PC-9 (cell line): ENCODE data around the gene CKAP4. TPM values are rescaled to one million over a fixed set of nuclear protein-coding genes. Genes with fewer than 3 reads are reported as not detected.

Experiments used
- BruUV-seq: library from RNA; stranded (reverse); fragments of 400-500 nt; replicated peaks from 2 replicates; lab custom pipeline; 2021; lab: Mats Ljungman, UMichigan
- CTCF ChIA-PET: fragments of 300-600 bp; sonication (Branson Sonifier 250); formaldehyde crosslinking; loops from one replicate; lab custom pipeline; 2022; ENCODE audit warnings: antibody characterized with exemption; lab: Charles Lee
- POLR2A ChIA-PET: fragments of 300-600 bp; sonication (Branson Sonifier 250); formaldehyde crosslinking; loops from one replicate; lab custom pipeline; 2022; ENCODE audit warnings: antibody characterized with exemption; ENCODE audit not compliant: unreplicated experiment; lab: Charles Lee
- DNase-seq, 2 experiments: peaks; one replicate each; pipeline versions ENCODE4 v3.0.0 to v3.0.0-alpha.2; 2015 to 2022; ENCODE audit warnings: mixed read lengths in 1 of 2
- H2AFZ ChIP-seq: fragments of 200-600 bp; sonication (generic); 2 replicates; pipeline ENCODE4 v1.8.1; 2017; ENCODE audit warnings: antibody characterized with exemption
- H3F3A ChIP-seq: fragments of 200-600 bp; sonication (generic); 2 replicates; pipeline ENCODE4 v1.8.1; 2017; ENCODE audit warnings: antibody characterized with exemption, mild to moderate bottlenecking, low read depth; ENCODE audit not compliant: insufficient read depth
- H3K27ac ChIP-seq: fragments of 200-600 bp; sonication (generic); 2 replicates; pipeline ENCODE4 v1.6.1; 2016; ENCODE audit warnings: mixed run types
- H3K27me3 ChIP-seq: fragments of 200-600 bp; sonication (generic); 2 replicates; pipeline ENCODE4 v1.6.1; 2016; ENCODE audit warnings: low read depth, mixed run types; ENCODE audit not compliant: insufficient read depth
- H3K36me3 ChIP-seq: fragments of 200-600 bp; sonication (generic); 2 replicates; pipeline ENCODE4 v1.6.1; 2016; ENCODE audit warnings: low read depth, mixed run types
- H3K4me1 ChIP-seq: fragments of 200-600 bp; sonication (generic); replicated peaks from 2 replicates; pipeline ENCODE4 v1.6.1; 2016; ENCODE audit warnings: mixed run types; ENCODE audit not compliant: insufficient read depth
- H3K4me2 ChIP-seq: fragments of 200-600 bp; sonication (generic); 2 replicates; pipeline ENCODE4 v1.6.1; 2017; ENCODE audit warnings: mixed run types
- H3K4me3 ChIP-seq: fragments of 200-600 bp; sonication (generic); 2 replicates; pipeline ENCODE4 v1.6.1; 2016; ENCODE audit warnings: mixed run types
- H3K79me2 ChIP-seq: fragments of 200-600 bp; sonication (generic); 2 replicates; pipeline ENCODE4 v1.6.1; 2017; ENCODE audit warnings: low read depth, mixed run types
- H3K9me2 ChIP-seq: fragments of 200-600 bp; sonication (generic); 2 replicates; pipeline ENCODE4 v1.8.1; 2017; ENCODE audit warnings: mild to moderate bottlenecking; ENCODE audit not compliant: insufficient read depth
- H3K9me3 ChIP-seq: fragments of 200-600 bp; sonication (generic); 2 replicates; pipeline ENCODE4 v1.8.1; 2016; ENCODE audit warnings: low read depth; ENCODE audit not compliant: insufficient read depth
- H4K20me1 ChIP-seq: fragments of 200-600 bp; sonication (generic); 2 replicates; pipeline ENCODE4 v1.8.1; 2017; ENCODE audit not compliant: insufficient read depth
- CTCF ChIP-seq: fragments of 200-600 bp; sonication (generic); conservative IDR thresholded peaks from 2 replicates; pipeline ENCODE4 v1.6.1; 2017; ENCODE audit warnings: mixed run types, antibody characterized with exemption, mild to moderate bottlenecking, moderate library complexity
- EZH2 ChIP-seq: fragments of 200-600 bp; sonication (generic); IDR thresholded peaks from 2 replicates; pipeline ENCODE4 v1.8.0; 2017; ENCODE audit warnings: antibody characterized with exemption, low read depth
- intact Hi-C: fragments of 100-400 bp; cut with micrococcal nuclease; formaldehyde crosslinking; loops from one replicate; pipeline ENCODE4 v1.10.0; 2022; ENCODE audit not compliant: unreplicated experiment
- total RNA-seq: library from RNA; stranded (reverse); gene quantifications from 2 replicates; pipeline ENCODE4 v1.2.3, GENCODE V29; 2021

Gene CKAP4
- total RNA-seq, 1 experiment from 2014 or later: 81.5 TPM

GRCh38 chr12:106194351-106194750, 53.5 kb downstream of the CKAP4 start:
- H4K20me1 ChIP-seq: no peaks in the 10 kb centered on the region
- no peaks in the 10 kb centered on the region for H3F3A ChIP-seq
- no peak overlapping the region for H3K27ac ChIP-seq
- H2AFZ ChIP-seq: no peak overlapping the region
- H3K79me2 ChIP-seq: no peaks in the 10 kb centered on the region
- ChIA-PET CTCF (no interaction called here), POLR2A (no interaction called here)
- no TSS peak for BruUV-seq
- no peak overlapping the region for H3K4me2 ChIP-seq
- intact Hi-C loops: no loop called here
- H3K9me3 ChIP-seq: no peaks in the 10 kb centered on the region
- peaks cover 5% of the 10 kb centered on the region; the same call in 1 of the 2 replicates for H3K27me3 ChIP-seq
- H3K9me2 ChIP-seq: no peaks in the 10 kb centered on the region
- no peak overlapping the region for H3K4me3 ChIP-seq
- no peaks in the 10 kb centered on the region for H3K36me3 ChIP-seq
- DNase-seq: no peak
- no peaks in the 10 kb centered on the region for H3K4me1 ChIP-seq
- TF ChIP-seq CTCF: no peak
- TF ChIP-seq EZH2: no peak

- CTCF ChIA-PET: no interaction called here
- Histone ChIP-seq H3K4me3 (no peak overlapping the region), H4K20me1 (no peaks in the 10 kb centered on the region), H3K4me2 (no peak overlapping the region; the same call in 1 of the 2 replicates), H3K27ac (no peak overlapping the region), H3K27me3 (no peaks in the 10 kb centered on the region), H3K9me3 (no peaks in the 10 kb centered on the region), H3F3A (no peaks in the 10 kb centered on the region), H2AFZ (no peak overlapping the region), H3K79me2 (no peaks in the 10 kb centered on the region), H3K4me1 (no peaks in the 10 kb centered on the region), H3K36me3 (no peaks in the 10 kb centered on the region), H3K9me2 (no peaks in the 10 kb centered on the region)
- no TSS peak for BruUV-seq
- POLR2A ChIA-PET: no interaction called here
- intact Hi-C loops: no loop called here
- no peak for TF ChIP-seq CTCF
- no peak for TF ChIP-seq EZH2
- DNase-seq: no peak
Observed at GRCh38 chr12:106193394-106194215, 54.2 kb downstream of the CKAP4 start.

- H3K9me3 ChIP-seq: no peaks in the 10 kb centered on the region
- no peak overlapping the region for H3K27ac ChIP-seq
- intact Hi-C loops: no loop called here
- ChIA-PET CTCF (no interaction called here), POLR2A (no interaction called here)
- no peak overlapping the region for H3K4me2 ChIP-seq
- TF ChIP-seq CTCF (no peak), EZH2 (no peak)
- no peaks in the 10 kb centered on the region for H3K79me2 ChIP-seq
- H3K9me2 ChIP-seq: no peaks in the 10 kb centered on the region
- H2AFZ ChIP-seq: no peak overlapping the region
- H3K4me3 ChIP-seq: no peak overlapping the region
- no peaks in the 10 kb centered on the region for H4K20me1 ChIP-seq
- DNase-seq: no peak
- no peaks in the 10 kb centered on the region for H3K36me3 ChIP-seq
- H3F3A ChIP-seq: no peaks in the 10 kb centered on the region
- H3K4me1 ChIP-seq: no peaks in the 10 kb centered on the region
- no TSS peak for BruUV-seq
- peaks cover 2% of the 10 kb centered on the region; the same call in 1 of the 2 replicates for H3K27me3 ChIP-seq
Observed at GRCh38 chr12:106192659-106193393, 55.0 kb downstream of the CKAP4 start.
